Panc1 (cell line): ENCODE measurements around the gene MAP4K2. TPM values are rescaled to one million over a fixed set of nuclear protein-coding genes. Genes with fewer than 3 reads are reported as not detected.

ENCODE experiments used
- ATAC-seq: fragments of 200-7000 bp; cut with Tn5 transposase; 2 replicates; pipeline ENCODE4 v1.9.1; 2020; ENCODE audit warnings: mild to moderate bottlenecking, moderate library complexity
- BruUV-seq: library from RNA; stranded (reverse); fragments of 400-500 nt; replicated peaks from 2 replicates; lab custom pipeline; 2021; lab: Mats Ljungman, UMichigan
- CTCF ChIA-PET: fragments of 300-600 bp; sonication (Branson Sonifier 250); formaldehyde crosslinking; loops from one replicate; lab custom pipeline; 2022; ENCODE audit warnings: antibody characterized with exemption; lab: Charles Lee
- POLR2A ChIA-PET: fragments of 300-600 bp; sonication (Branson Sonifier 250); formaldehyde crosslinking; loops from one replicate; lab custom pipeline; 2022; ENCODE audit warnings: antibody characterized with exemption; lab: Charles Lee
- DNase-seq: peaks from one replicate; pipeline ENCODE4 v3.0.0-alpha.2; 2010; ENCODE audit warnings: low read depth, low spot score
- H3K27ac ChIP-seq: 2 replicates; pipeline ENCODE4 v1.5.1; 2011; ENCODE audit warnings: mild to moderate bottlenecking, low read length, inconsistent platforms
- H3K27me3 ChIP-seq: fragments of 200-500 bp; sonication (Bioruptor generic); 2 replicates; pipeline ENCODE4 v1.6.0; 2014; ENCODE audit warnings: low read length, inconsistent platforms; ENCODE audit not compliant: control insufficient read depth, insufficient read depth
- H3K36me3 ChIP-seq: fragments of 200-500 bp; sonication (Bioruptor generic); 2 replicates; pipeline ENCODE4 v1.5.1; 2014; ENCODE audit warnings: inconsistent platforms, mild to moderate bottlenecking, low read length, moderate library complexity; ENCODE audit not compliant: control insufficient read depth, insufficient read depth
- H3K4me1 ChIP-seq: 2 replicates; pipeline ENCODE4 v1.5.1; 2011; ENCODE audit warnings: inconsistent platforms, mild to moderate bottlenecking, low read length, moderate library complexity; ENCODE audit not compliant: control insufficient read depth, insufficient read depth
- H3K4me3 ChIP-seq, 2 experiments: 2 replicates each; pipeline ENCODE4 v1.5.1; 2011 to 2012; ENCODE audit warnings: low read depth in 2 of 2, low read length in 2 of 2, mild to moderate bottlenecking in 2 of 2, inconsistent platforms in 1 of 2, moderate library complexity in 1 of 2
- H3K9me3 ChIP-seq: fragments of 200-500 bp; sonication (Bioruptor generic); 2 replicates; pipeline ENCODE4 v1.5.1; 2014; ENCODE audit warnings: low read depth, mild to moderate bottlenecking, inconsistent platforms, low read length, moderate library complexity; ENCODE audit not compliant: control insufficient read depth, insufficient read depth
- CTCF ChIP-seq: fragments of 450-650 bp; IDR thresholded peaks from 2 replicates; pipeline ENCODE4 v1.5.1; 2017; ENCODE audit warnings: mild to moderate bottlenecking
- POLR2AphosphoS5 ChIP-seq: IDR thresholded peaks from 2 replicates; pipeline ENCODE4 v1.6.1; 2012; ENCODE audit warnings: mild to moderate bottlenecking, low read depth, low read length, moderate library complexity
- REST ChIP-seq, 2 experiments: IDR thresholded peaks; 2 replicates each; pipeline ENCODE4 v1.6.1; 2011 to 2012; ENCODE audit warnings: low read depth in 2 of 2, control low read depth in 1 of 2, low read length in 1 of 2, mild to moderate bottlenecking in 1 of 2, moderate library complexity in 1 of 2; ENCODE audit not compliant: insufficient read depth in 1 of 2
- SIN3A ChIP-seq: IDR thresholded peaks from 2 replicates; pipeline ENCODE4 v1.6.1; 2012; ENCODE audit warnings: low read depth, mild to moderate bottlenecking, low read length, moderate library complexity, borderline replicate concordance; ENCODE audit not compliant: insufficient read depth
- TCF7L2 ChIP-seq: IDR thresholded peaks from 2 replicates; pipeline ENCODE4 v1.6.1; 2011; ENCODE audit warnings: mild to moderate bottlenecking, low read depth, low read length, inconsistent platforms
- in situ Hi-C: cut with HindIII; loops from 2 replicates; pipeline ENCODE4 v1.10.0; 2016; ENCODE audit warnings: low sequenced_read_pairs, low pct_unique_long_range_greater_than_20kb
- intact Hi-C: fragments of 100-400 bp; cut with micrococcal nuclease; formaldehyde crosslinking; loops from one replicate; pipeline ENCODE4 v1.10.0; 2022; ENCODE audit not compliant: unreplicated experiment
- total RNA-seq: library from RNA; stranded (reverse); gene quantifications from one replicate; pipeline ENCODE4 v1.2.1, GENCODE V29; 2021; ENCODE audit not compliant: unreplicated experiment

Gene MAP4K2
- total RNA-seq, 1 experiment from 2014 or later = 46.4 TPM

- DNase-seq (no peak), ATAC-seq (no peak)
- TF ChIP-seq SIN3A = no peak
- TF ChIP-seq POLR2AphosphoS5 = no peak
- no peak for TF ChIP-seq REST (IDR thresholded peaks at IDR 0.05; ENCODE audit: insufficient read depth in 1 of 2, low read depth in 2 of 2, low read length in 1 of 2)
- TF ChIP-seq TCF7L2 = no peak
- TF ChIP-seq CTCF = no peak
- no peaks in the 10 kb centered on the region for H3K27me3 ChIP-seq
- in situ Hi-C loops (no loop called here), intact Hi-C loops (no loop called here)
- ChIA-PET CTCF (no interaction called here), POLR2A (no interaction called here)
- no peaks in the 10 kb centered on the region for H3K36me3 ChIP-seq
- H3K4me3 ChIP-seq = no peak overlapping the region
- H3K9me3 ChIP-seq = no peaks in the 10 kb centered on the region
- no peaks in the 10 kb centered on the region for H3K4me1 ChIP-seq
- no peak overlapping the region for H3K27ac ChIP-seq
- BruUV-seq = no TSS peak
Measured at GRCh38 chr11:64753019-64753379, 50.0 kb downstream of the MAP4K2 start.

- POLR2A ChIA-PET = no interaction called here
- CTCF ChIA-PET = interaction anchor here (0.7 kb wide), 1 partner anchor 13 kb away, joined by 5 read pairs; no protein-coding TSS in a partner anchor
- Histone ChIP-seq H3K4me3 (no peak overlapping the region), H3K27ac (no peak overlapping the region), H3K27me3 (no peaks in the 10 kb centered on the region), H3K9me3 (no peaks in the 10 kb centered on the region), H3K4me1 (no peaks in the 10 kb centered on the region), H3K36me3 (no peaks in the 10 kb centered on the region)
- no peak for TF ChIP-seq POLR2AphosphoS5
- TF ChIP-seq REST (IDR thresholded peaks at IDR 0.05; ENCODE audit: insufficient read depth in 1 of 2, low read depth in 2 of 2, low read length in 1 of 2) = no peak
- no peak for TF ChIP-seq SIN3A
- no peak for TF ChIP-seq CTCF
- TF ChIP-seq TCF7L2 = no peak
- in situ Hi-C loops (no loop called here), intact Hi-C loops (no loop called here)
- no TSS peak for BruUV-seq
- DNase-seq = no peak
- ATAC-seq = peak; percentile 6; the same call in 1 of the 2 replicates
Measured at GRCh38 chr11:64752175-64752970, 50.6 kb downstream of the MAP4K2 start.
